IPS-18c (cell line): Measurements from ENCODE around the gene PLA2G15.

Source experiments
- H3K4me3 ChIP-seq: 2 replicates; pipeline ENCODE4 v1.7.0; 2013; ENCODE audit warnings: low read depth, mild to moderate bottlenecking, low read length, moderate library complexity; ENCODE audit not compliant: insufficient read depth
- H3K9me3 ChIP-seq: one replicate; pipeline ENCODE4 v1.6.1; 2013; ENCODE audit warnings: mild to moderate bottlenecking, low read length, moderate library complexity; ENCODE audit not compliant: control insufficient read depth, insufficient read depth

Gene PLA2G15

DNA sequence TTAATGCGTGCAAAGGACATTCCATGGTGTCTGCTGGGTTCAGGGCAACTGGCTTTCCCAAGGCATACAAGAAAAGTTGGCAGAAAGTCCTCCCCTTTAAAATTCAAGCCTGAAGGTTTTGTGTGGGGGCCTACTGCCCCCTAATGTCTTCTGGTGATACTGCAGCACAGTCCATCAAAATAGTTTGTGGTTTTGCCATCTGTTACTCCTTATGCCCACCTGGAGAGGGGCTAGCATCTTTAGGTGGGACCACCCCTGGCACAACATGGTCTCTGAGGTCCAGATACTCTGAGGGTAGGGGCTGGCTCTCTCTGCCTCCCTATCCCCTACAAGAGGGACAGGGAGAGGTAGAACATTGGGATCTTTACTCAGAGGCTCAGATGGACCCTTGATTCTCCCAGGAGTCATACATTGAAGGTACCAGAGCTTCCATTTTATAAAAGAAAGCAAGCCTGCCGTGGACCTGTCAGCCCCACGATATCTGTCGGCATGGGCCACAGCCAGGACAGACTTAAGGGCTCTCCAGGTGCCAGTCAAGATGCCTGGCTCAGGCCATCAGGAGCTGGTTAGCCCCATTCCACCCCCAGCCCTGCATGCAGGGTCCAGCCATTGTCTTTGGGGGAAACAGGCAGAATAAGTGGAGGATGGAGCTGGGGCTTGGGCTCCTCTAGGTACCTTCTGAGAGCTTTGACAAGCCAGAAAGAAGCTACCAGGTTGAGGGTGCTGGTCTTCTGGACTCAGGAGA is 15.6 kb upstream of the PLA2G15 start:
- Histone ChIP-seq H3K4me3 (no peak overlapping the region), H3K9me3 (peaks cover 3% of the 10 kb centered on the region)

GRCh38 chr16:68230176-68230571 is 15.0 kb upstream of the PLA2G15 start:
- peaks cover 3% of the 10 kb centered on the region for H3K9me3 ChIP-seq

DNA sequence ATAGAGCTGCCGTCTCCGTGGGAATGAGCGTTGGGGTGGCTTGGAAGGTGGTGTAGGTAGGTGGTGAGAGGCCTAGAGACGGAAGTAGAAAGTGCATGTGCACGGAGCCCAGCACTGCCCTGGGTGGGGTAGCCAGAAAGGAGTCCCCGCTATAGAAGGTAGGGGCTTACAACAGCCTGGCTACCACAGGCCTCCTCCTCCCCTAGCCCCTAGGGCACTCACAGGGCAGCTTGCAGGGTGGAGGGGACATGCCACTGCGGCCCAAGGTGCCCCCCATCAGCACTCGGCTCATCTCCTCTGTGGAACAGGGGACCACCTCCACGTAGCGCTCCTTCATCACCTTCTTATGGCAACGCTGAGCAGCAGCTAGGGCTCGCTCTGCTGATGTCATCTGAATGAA is 14.2 kb upstream of the PLA2G15 start:
- H3K4me3 ChIP-seq, result no peak overlapping the region
- H3K9me3 ChIP-seq, result peaks cover 3% of the 10 kb centered on the region

More at GRCh38 chr16:68230176-68230571, 15.0 kb upstream of the PLA2G15 start:
- H3K4me3 ChIP-seq, result no peak overlapping the region

- H3K9me3 ChIP-seq, result peaks cover 3% of the 10 kb centered on the region
- H3K4me3 ChIP-seq, result no peak overlapping the region
Measured at GRCh38 chr16:68231384-68232136, 13.6 kb upstream of the PLA2G15 start.

DNA sequence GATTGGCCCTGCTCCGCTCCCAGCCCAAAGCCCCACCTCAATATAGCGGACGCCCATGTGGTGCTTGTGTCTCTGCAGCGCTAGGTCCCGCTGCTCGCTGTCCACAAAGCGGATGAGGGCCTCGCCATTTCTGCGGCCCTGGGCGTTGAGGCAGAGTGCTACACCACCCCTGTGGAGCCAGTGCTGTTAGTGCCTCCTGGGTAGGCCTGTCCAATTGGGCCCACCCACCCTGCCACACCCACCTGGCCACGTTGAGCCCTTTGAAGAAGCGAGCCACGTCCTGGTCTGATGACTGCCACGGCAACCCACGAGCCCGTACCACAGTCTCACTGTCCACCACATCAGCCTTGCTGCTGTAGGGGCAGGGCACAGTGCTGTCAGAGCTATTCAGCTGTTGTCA is 12.8 kb upstream of the PLA2G15 start:
- no peak overlapping the region for H3K4me3 ChIP-seq
- peaks cover 3% of the 10 kb centered on the region for H3K9me3 ChIP-seq

DNA sequence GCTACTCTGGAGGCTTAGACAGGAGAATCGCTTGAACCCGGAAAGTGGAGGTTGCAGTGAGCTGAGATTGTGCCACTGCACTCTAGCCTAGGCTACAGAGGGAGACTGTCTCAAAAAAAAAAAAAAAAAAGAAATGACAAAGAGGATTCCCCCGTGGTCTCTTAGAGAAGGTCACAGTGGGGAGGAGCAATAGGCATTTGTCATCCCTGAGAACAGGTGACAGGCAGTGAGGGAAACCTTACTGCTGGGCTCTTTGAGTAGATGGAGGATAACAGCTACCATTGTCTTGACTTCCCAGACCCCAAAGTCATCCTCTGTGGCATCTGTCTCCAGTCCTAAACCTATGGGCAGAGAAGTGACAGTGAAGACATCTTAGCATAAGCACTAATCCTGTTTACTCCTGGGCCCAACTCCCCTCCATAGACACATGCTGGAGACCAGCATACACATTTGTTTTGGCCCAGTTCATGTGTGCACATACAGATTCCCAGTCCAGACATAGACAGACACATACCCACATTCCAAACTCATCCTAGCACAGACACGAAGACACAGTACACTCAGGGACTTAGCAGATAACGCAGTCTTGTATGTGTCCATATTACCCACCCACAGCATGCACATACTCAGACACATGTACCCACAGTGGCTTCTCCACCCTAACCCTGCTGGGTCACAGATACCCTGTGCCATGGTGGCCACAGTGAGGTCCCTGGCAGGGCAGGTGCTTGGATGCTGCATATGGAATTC is 11.9 kb upstream of the PLA2G15 start:
- peaks cover 3% of the 10 kb centered on the region for H3K9me3 ChIP-seq
- H3K4me3 ChIP-seq, result no peak overlapping the region

DNA sequence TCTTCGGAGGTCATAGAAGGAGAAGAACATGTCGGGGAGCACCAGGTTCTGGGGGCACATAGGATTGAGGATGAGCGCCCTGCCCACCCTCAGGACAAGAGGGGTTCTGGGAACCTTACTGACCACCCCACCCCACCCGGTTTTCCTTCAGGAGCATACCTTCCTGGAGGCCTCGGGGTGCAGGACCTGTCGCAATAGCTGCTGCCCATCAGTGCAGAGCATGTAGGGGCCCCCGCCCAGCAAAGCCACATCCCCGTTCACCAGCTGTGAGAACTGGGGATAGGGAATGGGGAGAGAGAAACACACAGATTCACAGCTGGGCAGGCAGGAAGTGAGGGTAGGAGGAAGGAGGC is 11.4 kb upstream of the PLA2G15 start:
- Histone ChIP-seq H3K4me3 (0 out of 2 replicates have a peak overlapping the region, but pooled peaks have one; percentile 91), H3K9me3 (peaks cover 2% of the 10 kb centered on the region)

DNA sequence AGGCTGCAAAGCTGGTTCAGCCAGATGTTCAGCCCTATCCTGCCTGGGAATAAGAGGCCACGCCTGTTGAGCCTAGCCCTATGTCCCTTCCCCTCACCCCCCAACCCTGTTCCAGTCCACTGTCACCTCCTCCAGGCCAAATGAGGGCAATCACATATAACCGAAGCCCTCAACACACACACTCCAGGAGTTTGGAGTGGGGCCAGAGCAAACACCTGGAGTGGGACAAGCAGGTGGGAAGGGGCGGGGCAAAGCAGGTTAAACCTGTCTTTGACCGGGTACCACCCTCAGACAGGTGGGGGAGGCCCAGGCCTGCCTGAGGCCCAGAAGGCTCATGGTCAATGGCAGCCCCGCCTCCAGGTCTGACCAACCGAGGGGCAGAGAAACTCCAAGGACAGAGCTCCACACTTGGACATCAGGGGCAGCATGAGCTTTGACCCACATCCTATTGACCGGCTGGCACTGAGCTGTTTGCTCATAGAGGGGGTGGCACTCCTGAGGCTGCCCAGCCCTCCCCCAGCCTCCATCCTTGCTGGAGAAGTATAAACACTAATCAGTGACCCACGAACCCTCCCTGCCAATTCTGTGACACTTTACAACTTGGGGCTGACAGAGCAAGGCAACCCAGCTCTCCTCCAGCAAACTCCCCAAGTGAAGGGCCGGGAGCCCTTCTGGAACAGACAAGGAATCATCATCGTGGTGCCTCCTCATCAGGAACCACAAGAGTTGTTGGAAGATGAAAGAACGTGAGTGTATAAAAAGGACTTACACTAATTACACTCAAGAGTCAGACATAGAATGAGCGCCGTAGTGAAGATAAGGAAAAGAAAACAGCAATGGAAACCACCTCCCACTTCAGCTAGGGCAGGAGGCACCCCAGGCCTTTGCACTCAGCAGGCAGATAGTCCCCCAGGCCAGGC is 10.7 kb upstream of the PLA2G15 start:
- Histone ChIP-seq H3K9me3 (no peaks in the 10 kb centered on the region), H3K4me3 (peak overlapping the region; percentile 91)

DNA sequence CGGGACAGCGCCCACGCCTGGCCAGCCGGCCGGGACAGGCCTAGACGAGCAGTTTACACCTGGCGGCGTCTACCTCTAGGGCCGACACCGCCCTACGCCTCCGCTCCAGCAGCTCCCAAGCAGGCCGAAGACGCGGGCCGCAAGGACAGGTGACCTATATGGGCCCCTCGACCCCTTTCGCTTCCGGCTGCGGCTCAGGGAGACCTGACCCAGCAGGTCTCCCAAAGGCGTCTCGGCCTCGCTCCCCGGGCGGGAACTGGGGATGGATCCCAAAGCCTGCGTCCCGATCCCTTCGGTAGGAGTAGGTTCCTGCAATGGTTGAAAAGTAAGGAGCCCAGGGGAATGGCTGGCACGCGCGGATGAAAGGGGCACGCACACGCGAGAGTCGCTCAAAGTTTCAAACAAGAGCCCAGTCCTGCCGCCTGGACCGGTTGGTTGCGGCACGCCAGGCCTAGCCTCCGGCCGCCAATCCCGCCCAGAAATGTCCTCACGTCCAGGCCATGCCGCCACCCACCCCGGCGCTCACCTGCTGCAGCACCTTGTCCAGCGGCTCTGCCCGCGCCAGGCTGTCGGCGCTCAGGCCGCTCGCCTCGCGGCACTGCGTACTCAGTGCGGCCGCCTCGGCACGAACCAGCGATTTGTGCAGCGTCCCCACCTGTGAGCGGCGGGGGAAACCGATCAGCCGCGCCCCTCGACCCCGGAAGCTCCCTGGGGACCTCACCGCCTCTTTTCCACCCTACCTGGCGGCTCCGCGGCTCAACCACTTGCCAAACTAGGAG is 9.9 kb upstream of the PLA2G15 start:
- H3K4me3 ChIP-seq, result peak overlapping the region; percentile 91
- H3K9me3 ChIP-seq, result no peaks in the 10 kb centered on the region

DNA sequence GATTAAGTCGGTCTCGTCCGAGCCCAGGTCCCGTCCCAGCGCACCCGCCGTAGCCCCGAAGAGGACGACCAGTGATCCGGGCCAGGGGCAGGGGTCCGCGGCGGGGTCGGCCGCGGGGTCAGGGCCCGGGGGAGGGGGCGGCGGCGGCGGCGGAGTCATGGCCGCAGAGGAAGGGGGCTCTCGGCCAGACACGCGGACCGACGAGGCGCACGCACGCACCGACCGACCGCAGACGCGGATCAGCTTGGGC is 9.4 kb upstream of the PLA2G15 start, which contains the start of gene ESRP2:
Gene ESRP2 (minus strand): TSS at position 241 of the 250 bp plus-strand sequence. CDS start 82 bp downstream, at position 159.
- no peaks in the 10 kb centered on the region for H3K9me3 ChIP-seq
- H3K4me3 ChIP-seq, result peak within 1 kb of the TSS; percentile 91

GRCh38 chr16:68236137-68236825 is 8.9 kb upstream of the PLA2G15 start:
- Histone ChIP-seq H3K9me3 (no peaks in the 10 kb centered on the region), H3K4me3 (peak overlapping the region; percentile 91)

- H3K4me3 ChIP-seq, result peak overlapping the region; percentile 91
- no peaks in the 10 kb centered on the region for H3K9me3 ChIP-seq
Measured at GRCh38 chr16:68236826-68237242, 8.3 kb upstream of the PLA2G15 start.

GRCh38 chr16:68237243-68238028 is 7.7 kb upstream of the PLA2G15 start:
- no peaks in the 10 kb centered on the region for H3K9me3 ChIP-seq
- peak overlapping the region; percentile 91 for H3K4me3 ChIP-seq

DNA sequence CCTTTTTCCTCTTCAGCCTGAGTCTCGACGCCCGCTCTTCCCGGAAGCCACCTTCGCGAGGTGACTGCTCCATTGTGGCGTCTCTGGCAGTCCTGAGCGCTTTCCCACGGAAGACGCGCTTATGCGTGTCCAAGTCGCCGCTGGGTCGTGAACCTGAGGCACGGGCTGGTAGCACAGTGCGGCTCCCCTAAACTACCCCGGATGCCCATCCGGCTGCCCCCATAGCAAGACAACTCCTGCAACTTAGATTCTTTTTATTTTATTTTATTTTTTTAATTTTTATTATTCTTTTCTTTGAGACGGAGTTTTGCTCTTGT is 7.2 kb upstream of the PLA2G15 start:
- H3K4me3 ChIP-seq, result peak overlapping the region; percentile 56; the same call in 1 of the 2 replicates

DNA sequence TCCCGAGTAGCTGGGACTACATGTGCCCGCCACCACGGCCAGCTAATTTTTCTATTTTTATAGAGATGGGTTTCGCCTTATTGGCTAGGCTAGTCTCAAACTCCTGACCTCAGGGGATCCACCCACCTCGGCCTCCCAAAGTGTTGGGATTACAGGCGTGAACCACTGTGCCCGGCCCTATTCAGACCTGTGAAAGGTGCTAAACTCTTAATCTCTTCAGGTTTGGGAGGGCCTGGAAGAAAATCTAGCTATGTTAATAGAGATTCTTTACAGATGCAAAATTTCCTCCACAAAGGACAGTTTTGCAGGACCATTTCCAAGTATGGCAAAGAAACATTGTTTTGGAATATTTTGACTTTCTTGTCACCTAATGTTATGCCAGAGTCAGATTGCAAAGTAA is 3.1 kb upstream of the PLA2G15 start:
- peaks cover 4% of the 10 kb centered on the region for H3K9me3 ChIP-seq
- H3K4me3 ChIP-seq, result no peak overlapping the region

More for the DNA sequence above, 7.2 kb upstream of the PLA2G15 start:
- H3K9me3 ChIP-seq, result no peaks in the 10 kb centered on the region
